NT2/D1 (cell line): ENCODE measurements around the gene IKBIP.

ENCODE experiments used
- SUZ12 ChIP-seq: IDR thresholded peaks from 2 replicates; pipeline ENCODE4 v1.6.1; 2011; ENCODE audit not compliant: insufficient read length, insufficient read depth; ENCODE audit errors: extremely low read depth
- YY1 ChIP-seq: IDR thresholded peaks from 2 replicates; pipeline ENCODE4 v1.6.1; 2011; ENCODE audit not compliant: insufficient read length, insufficient read depth
- ZNF274 ChIP-seq: IDR thresholded peaks from 2 replicates; pipeline ENCODE4 v1.6.1; 2011; ENCODE audit warnings: mild to moderate bottlenecking, low read depth, low read length

DNA sequence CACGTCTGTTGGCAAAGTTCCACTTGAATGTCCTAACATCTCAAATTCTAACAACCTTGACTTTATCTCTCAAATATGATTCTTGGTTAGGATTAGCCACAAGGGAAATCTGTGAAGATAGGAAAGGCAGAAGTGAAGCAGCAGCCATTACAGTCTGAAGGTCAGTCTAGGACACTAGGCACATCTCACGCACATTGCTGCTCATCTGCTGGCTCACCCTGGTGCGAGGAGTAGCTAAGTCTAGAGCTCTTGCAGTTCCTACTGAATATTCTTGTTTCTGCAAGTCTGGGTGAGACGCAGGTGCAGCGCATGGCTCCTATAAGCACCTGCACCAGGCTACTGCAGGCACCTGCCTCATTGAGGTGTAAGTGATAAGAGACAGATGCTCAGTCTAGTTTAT lies 57.5 kb downstream of the IKBIP start:
- TF ChIP-seq ZNF274 (no peak), YY1 (no peak), SUZ12 (no peak)
